GM19397 (cell line): ENCODE measurements around the gene LENG1.
A peak's percentile ranks its signal among the peaks of the same experiment; 100 is the strongest.

Source experiments
- ATAC-seq: cut with Tn5 transposase; IDR thresholded peaks from one replicate; pipeline ENCODE4 v1.9.1; 2021; ENCODE audit warnings: mild to moderate bottlenecking, moderate library complexity; ENCODE audit not compliant: unreplicated experiment

The LENG1 gene

DNA sequence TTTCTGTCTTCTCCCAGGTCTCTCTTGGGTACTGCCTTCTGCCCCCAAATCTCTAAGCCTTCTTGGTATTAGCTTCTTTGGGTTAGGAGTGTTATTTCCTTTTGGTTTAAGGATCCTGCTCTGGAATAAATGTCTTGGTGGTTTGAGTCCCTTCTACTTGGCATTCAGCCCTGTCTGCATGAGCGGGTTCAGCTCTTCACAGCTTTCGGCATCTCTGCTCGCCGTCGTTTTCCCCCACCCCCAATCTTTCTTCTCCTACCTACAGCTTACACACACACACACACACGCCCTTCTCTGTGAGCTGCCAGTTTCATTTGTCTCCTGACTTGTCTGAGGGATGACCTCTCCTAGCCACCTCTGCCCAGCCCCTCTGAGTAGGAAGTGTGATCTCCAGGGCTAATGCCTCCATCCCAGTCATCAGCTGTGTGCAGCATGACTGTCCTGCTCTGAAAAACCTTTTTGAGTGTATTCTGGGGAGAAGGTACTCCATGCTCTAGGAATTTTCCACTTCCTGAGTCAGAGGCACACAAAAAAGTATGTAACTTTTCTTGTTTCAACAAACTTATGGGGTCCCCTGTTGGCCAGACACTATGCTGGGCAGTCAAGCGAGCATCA lies 17.2 kb downstream of the LENG1 start:
- ATAC-seq, result no peak

DNA sequence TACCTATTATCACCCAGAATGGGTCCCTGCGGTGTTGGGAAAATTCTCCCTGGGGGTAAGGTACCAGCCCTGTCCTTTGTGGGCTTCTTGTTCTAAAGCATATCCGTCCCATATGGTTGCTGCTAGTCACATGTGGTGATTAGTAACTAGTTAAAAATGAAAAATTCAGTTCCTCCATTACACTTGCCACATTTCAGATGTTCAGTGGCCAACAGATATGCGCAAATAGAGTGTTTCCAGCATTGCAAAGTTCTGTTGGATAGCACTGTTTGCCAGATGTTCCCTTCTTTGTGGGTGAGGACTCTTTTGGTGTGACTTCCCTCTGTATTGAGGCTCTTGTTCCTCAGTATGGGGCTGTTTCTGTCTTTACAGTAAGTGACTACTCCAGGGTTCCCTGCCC lies 18.2 kb downstream of the LENG1 start:
- no peak for ATAC-seq

DNA sequence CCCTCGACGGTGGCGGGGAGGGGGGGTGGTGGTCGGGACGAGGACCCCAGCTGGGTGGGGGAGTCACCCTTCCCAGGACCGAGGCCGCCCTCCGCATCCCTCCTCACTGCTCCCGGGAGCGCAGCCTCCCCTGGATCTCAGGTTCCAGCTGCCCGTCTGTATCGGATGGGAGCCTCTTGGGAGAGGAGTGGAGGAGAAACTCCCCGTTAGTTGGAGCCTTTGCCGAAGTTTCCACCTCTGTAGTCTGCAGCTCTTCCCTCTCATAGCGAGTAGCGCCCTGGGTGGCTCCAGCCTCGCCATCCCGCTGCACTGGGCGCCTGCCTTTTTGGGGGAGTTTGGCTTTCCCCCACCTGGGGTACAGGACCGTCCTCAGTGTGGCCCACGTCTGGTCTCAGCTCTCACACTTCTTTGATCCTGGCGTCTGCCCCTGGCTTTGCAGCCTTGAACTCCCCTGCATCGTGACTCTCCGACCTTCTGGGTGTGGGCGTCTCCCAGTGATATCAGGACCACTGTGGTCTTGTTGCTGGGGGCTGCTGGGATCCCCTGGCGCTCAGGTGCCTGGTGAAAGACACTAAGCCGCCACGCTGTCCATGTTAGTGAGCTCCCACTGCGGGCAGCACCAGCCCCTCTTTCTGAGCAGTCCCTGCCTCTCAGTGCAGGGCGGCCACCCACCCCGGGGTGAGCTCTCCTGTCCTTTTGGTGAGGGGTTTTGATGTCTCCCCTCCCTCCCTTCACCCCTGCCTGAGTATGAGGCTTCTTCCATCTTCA lies 20.8 kb downstream of the LENG1 start:
- no peak for ATAC-seq

DNA sequence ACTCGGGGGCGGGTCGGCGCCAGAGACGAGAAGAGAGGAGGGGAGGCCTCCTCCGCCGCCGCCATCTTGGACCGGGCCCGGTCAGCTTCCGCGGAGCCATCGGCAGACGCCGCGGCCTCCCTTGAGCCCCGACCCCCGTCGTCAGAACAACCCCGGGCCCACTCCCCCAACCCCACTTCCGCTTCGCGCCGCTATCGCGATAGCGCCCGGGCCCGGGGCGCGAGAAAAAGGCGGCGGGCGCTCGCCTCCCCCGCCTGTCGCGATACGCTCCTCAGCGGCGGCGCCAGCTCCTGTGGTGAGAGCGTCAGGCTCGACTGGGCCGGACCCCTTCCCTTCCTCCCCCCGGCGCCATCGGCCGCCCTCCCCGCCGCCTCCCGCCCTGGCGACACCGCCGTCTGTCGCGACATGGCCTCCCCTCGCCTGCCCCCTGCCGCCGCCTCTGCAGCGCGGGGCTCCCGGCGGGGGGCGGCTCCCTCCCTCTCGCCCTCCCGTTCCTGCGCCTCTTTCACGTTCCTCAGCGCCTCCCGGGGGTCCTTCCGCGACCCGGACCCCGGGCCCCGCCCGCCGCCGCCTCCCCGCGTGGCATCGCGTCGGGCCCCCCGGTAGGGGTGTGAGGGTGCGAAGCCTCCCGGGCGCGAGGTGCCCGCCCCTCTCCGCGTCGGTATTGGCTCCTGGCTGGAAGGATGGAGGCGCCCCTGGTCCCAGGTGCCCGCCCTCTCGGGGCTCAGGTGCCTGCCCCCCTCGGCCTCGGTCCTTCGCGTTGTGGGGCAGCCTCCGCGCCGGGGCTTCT lies 21.6 kb downstream of the LENG1 start, which contains the start of gene CNOT3:
TSS of gene CNOT3 (plus strand) at position 64 of the 790 bp plus-strand sequence. CDS start 5,217 bp downstream, outside the sequence.
- ATAC-seq, result no peak

DNA sequence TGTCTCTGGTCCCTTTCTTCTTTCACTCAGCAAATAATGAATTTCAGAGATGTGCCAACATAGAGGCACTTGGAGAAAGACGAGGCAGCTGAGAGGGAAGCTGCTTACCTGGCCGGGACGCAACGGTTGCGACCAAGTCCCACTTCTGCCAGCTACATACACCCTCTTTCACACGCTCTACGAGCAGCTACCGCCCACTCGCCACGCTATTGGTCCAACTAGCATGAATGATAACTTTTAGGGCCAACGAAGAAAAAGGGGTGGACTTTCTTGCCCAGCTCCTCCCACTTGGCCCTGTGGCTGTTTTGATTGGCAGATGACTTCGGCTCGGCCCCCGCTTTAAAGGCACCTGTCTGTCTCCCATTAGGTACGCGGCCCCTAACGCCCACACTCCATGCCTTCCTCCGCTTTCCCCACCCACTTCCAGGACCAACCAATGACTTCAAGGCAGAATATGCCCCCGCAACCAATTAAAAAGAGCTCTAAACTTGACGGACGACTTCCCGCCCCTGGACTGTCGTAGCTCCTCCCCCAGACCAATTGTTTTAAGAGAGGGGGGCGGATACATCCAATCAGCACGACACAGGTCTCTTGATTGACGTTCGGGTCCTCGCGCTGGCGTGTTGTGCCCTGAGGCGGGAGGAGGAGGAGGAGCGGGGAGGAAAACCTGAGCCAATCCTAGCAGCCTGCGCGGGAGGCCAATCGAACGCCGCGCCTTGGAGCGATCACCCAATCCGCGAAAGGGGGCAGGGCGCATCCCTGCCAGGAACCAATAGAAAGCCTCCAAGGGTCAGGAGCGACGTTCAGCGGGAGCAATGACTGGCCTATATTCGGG lies 22.4 kb downstream of the LENG1 start:
- peak; percentile 73 for ATAC-seq

DNA sequence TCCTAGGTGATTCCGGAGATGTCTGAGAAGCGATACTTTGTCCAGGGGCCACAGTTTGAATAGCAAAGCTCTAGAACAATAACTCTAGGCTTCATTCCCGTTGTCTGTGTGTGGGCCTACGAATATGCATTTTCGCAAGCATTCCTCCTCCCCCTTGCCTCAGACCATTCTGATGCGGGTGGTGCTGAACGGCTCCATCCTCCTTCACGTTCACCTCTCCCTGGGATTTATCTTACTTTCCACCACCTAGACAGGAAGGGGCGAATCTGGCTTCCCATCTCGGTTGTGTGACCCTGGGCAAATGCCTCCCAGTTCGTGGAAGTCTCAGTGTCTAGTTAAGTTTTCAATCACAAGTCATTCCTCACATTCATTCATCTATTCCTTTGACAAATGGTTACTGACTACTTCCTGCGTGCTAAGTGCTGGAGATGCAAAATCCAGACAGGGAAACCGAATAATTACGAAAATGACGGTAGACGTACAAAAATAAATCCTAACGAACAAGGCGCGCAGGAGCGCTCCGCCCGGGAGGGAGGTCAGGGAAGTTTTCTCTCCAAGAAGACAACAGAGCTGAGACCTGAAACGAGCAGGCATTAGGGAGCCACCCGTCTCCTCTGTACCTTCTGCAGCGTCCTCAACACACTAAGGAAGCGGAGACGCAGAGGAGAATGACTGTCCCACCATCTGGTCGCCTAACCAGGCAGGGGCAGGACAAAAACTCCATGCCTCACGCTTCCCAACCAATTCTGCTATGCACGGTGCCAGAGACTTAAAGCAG lies 23.2 kb downstream of the LENG1 start:
- ATAC-seq, result no peak

DNA sequence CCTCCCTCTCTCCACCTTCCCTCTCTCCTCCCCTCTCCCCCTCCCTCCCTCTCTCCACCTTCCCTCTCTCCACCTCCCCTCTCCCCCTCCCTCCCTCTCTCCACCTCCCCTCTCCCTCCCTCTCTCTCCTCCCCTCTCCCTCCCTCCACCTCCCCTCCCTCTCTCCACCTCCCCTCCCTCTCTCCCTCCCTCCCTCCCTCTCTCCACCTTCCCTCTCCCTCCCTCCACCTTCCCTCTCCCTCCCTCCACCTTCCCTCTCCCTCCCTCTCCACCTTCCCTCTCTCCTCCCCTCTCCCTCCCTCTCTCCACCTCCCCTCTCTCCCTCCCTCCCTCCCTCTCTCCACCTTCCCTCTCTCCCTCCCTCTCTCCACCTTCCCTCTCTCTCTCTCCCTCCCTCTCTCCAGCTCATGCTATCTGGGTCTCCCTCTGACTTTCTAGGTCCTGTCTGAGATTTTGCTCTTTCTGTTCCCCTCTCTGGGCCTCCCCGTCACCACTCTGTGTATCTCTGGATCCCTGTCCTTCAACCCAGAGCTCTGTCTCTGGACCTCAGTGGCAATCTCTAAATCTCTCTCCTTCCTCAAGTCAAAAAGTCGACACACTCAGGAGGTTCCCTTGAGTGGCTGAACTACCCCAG lies 25.4 kb downstream of the LENG1 start:
- no peak for ATAC-seq

DNA sequence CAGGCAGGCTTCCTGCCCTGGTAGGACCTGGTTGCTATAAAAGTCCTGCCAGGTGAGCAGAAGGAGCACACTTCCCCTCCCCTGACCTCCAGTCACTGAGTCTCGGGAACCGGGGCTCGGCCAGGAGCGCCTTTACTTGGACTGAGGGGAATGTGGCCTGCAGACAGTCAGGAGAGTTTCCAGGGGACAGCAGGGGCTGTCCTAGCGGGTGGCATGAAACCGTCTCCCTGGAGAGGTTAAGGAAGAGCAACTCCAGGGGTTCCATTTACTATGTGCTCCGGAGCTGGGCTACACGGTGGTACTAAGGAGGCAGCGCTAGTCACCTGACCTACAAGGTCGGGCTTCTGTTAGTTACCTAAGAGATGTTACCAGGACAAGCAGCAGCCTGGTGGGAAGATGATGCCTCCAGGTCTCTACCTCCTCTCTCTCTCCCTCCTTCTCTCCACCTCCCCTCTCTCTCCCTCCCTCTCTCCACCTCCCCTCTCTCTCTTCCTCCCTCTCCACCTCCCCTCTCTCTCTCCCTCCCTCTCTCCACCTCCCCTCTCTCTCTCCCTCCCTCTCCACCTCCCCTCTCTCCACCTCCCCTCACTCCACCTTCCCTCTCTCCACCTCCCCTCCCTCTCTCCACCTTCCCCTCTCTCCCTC lies 26.1 kb downstream of the LENG1 start:
- no peak for ATAC-seq

DNA sequence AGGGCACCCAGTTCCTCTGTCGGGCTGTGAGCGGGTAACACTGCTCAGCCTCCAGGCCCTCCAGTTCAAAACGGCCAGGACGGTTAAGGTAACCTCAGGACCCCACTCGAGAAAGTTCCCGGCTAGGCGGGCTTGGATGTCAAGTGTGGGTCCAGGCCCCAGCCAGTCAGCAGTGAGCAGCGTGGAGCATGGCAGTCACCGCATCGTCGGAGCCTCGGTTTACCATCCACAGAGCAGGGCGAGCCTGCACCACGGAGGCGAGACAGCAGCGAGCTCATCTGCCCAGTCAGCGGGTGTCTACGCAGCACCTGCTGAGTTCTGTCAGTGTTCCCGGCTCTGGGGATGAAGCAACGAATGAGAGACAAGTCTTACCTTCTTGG lies 29.9 kb downstream of the LENG1 start:
- no peak for ATAC-seq

DNA sequence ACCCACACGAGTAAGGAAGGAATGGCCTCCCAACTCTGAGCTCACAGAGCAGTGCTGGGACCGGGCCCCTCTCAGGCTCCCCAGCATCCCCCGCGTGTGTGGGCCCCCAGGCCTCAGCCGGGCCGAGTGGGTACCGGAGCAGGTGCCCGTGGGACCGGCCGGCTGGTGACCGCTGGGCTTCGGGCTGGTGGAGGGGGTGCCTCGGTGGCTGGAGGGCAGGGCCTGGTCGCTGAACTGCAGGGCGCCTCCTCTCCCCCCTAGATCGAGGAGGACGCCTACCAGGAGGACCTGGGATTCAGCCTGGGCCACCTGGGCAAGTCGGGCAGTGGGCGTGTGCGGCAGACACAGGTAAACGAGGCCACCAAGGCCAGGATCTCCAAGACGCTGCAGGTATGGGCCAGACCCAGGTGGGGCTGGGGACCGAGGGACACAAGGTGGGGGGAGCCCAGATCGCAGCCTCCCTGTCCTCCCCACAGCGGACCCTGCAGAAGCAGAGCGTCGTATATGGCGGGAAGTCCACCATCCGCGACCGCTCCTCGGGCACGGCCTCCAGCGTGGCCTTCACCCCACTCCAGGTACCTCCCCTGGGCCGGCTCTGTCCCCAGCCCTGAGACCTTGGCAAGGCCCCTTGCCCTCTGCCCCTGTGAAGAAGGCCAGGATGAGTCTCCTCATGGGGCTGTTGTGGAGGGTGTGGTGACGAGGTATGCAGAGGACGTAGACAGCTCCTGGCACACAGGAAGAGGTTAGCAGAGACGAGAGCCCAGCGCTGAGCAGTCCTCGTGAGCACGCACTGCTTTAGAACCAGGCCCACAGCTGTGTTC lies 30.5 kb downstream of the LENG1 start:
- no peak for ATAC-seq

DNA sequence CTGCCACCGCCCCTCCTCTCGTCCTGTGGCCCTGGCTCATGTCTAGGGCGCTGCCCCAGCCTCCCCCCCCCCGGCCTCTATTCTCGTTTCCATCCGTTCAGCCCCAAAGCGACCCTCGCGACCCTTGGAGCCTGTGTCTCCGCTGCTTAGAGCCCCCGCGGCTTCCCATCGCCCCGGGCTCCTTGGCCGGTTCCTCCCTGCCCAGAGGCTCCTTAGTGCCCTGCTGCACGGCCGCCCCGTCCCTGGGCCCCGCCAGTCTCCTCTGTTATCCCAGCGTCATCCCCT lies 31.1 kb downstream of the LENG1 start:
- ATAC-seq, result no peak

DNA sequence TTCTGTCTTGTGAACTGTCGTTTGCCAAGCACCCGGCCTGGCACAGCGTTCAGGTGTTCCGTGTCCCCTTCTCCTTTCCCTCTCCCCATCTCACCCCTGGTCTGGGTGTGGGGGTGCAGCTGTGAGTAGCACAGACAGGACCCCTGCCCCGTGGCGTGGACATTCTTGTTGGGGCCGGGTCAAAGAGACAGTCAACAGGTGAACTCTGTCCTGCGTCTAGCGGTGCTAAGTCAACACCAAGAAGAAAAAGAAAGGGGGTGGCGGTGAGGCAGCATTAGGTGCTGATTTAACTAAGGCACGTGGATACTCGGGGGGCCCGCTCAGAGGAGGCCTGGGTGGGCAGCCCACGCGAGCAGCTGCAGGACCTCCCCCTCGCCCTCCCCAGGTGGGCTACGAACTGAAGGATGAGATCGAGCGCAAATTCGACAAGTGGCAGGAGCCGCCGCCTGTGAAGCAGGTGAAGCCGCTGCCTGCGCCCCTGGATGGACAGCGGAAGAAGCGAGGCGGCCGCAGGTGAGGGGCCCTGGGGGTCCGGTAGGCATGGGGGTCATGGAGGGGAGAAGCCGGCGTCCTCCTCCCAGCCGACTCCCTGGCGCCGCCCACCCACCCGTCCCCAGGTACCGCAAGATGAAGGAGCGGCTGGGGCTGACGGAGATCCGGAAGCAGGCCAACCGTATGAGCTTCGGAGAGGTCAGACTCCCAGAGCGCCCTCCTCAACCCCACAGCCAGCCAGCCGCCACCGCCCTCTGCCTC lies 31.7 kb downstream of the LENG1 start:
- no peak for ATAC-seq

DNA sequence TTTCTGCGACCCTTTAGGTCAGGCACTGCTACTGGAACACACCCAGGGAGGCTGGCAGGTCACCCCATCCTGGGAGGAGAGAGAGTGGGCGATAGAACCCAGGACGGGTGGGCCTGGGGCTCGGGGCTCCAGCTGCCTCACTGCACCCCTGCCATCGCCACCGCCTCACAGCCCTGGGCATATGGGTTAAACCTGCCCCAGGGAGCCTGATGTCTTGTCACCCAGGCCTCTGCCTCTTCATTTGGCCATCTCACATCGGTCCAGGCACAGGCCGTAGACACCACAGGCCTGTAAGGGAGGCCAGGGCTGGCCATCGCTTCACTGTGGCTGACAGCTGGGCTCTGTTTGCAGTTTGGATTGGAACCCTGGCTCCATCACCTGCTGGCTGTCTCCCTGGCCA lies 33.8 kb downstream of the LENG1 start:
- no peak for ATAC-seq

DNA sequence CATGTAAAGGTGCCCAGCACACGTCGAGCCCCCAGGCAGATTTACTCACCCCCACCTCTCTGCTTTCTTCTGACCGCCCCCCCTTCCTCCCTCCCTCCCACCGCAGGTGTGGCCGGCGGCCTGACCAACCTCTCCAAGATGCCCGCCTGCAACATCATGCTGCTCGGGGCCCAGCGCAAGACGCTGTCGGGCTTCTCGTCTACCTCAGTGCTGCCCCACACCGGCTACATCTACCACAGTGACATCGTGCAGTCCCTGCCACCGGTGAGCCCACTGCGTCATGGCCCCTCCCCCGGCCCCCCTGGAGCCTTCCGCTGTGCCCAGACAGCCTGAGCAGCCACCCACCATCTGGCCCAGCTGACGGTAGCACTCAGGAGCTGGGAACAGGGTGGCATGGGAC lies 35.1 kb downstream of the LENG1 start:
- ATAC-seq, result no peak

DNA sequence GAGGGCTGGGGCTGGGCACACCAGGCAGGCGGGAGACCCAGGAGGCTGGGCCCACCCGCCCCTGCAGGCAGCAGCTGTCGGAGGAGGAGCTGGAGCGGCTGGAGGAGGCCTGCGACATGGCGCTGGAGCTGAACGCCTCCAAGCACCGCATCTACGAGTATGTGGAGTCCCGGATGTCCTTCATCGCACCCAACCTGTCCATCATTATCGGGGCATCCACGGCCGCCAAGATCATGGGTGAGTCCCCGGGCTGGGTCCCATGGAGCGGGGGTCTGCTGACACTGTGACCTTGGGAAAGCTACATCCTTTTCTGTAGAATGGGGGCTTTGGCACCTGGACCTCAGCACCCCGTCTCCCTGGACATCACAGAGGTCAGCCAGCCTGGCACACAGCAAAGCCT lies 35.8 kb downstream of the LENG1 start:
- ATAC-seq, result no peak

DNA sequence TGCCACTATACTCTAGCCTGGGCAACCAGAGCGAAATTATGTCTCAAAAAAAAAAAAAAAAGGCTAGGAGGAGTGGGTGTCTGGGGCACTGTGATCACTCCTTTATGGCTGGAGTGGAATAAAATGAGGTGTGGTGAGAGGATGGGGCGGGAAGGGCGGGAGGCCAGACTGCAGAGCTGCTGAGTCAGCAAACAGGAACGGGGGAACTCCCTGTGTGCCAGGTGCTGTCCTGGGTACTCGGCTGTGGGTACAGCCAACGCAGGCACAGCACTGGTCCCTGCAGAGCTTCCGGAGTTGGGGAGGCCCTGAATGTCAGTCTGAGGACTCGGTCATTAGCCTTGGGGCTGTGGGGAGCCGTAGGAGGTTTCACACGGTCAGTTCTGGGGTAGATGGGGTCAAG lies 38.3 kb downstream of the LENG1 start:
- no peak for ATAC-seq

DNA sequence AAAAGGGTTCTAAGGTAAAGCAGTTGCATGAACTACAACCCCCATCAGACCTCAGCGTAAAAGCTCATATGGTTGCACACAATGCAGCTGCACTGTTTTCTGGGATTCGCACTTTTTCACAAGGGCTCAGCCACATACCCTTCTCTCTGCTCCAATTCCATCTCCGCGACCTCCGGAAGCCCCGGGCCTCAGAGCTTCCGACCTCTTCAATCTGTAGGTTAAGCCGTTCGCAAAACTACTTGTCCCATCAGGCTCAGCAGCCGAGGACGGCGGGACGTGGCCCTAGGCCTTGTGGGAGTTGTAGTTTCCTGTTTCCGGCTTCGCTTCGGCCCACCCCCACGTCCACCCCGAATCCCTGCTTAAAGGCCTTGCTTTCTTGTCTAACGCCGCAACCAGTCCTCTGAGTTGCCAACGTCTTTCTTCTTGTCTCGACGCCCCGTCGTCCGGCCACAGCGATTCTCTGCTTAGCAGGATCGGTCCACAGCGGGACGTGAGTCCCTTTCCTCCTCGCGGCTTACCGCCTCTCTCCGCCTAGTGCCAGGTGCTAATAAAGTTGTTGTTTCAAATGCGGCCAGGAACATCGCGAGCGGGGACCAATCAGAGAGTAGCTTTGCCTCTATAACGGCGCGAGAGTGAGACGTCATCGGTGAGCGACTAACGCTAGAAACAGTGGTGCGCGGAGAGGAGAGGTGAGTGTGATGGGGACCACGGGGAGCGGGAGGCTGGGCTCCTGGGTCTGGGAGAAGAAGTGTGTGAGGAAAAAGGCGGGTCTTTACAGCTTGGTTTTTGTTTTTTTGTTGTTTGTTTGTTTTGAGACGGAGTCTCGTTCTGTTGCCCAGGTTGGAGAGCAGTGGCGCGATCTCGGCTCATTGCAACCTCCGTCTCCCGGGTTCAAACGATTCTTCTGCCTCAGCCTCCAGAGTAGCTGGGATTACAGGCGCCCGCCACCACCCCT lies 44.1 kb downstream of the LENG1 start, which contains the start of the genes PRPF31 and TFPT:
TSS of gene PRPF31 (plus strand) at position 646 of the 955 bp plus-strand sequence. CDS start 2,525 bp downstream, outside the sequence.
TSS of gene TFPT (minus strand) at position 549 of the 955 bp plus-strand sequence. CDS start at position 161, 388 bp downstream.
- peak; percentile 83 for ATAC-seq
